Esophagus squamous epithelium (tissue), 4 donors: ENCODE measurements around the gene TREH.

Source experiments
- POLR2A ChIP-seq, 4 donors: fragments of 450-650 bp; IDR thresholded peaks; one replicate each; pipeline ENCODE4 v1.6.1; 2017; ENCODE audit warnings: antibody characterized with exemption in 4 of 4, mild to moderate bottlenecking in 4 of 4, moderate library complexity in 3 of 4
- TF ChIP-seq, protein P1 (sequence below), 6 experiments: fragments of 450-650 bp in 4 of 6; fragments of 200-600 bp in 2 of 6; sonication (generic) in 2 of 6; IDR thresholded peaks; one replicate each; pipeline ENCODE4 v1.5.1; 2016 to 2019; ENCODE audit warnings: antibody characterized with exemption in 6 of 6, mild to moderate bottlenecking in 4 of 6, moderate library complexity in 4 of 6

DNA sequence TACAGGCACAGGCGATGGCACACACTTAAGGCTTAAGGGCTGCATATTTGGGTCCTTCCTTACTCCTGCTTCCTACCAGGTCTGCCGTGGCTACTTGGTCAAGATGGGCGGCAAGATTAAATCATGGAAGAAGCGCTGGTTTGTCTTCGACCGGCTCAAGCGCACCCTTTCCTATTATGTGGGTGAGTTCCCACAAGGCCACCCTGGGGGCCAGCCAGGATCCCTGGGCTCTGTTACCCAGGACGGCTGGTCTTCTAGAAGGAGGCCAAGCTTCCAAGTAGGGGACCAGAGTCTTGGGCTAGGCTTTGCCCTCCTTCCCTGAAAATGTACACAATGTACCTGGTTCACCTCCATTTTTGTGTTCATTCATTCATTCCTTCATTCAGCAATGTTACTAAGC lies 29.1 kb downstream of the TREH start:
- TF ChIP-seq, protein P1, sequence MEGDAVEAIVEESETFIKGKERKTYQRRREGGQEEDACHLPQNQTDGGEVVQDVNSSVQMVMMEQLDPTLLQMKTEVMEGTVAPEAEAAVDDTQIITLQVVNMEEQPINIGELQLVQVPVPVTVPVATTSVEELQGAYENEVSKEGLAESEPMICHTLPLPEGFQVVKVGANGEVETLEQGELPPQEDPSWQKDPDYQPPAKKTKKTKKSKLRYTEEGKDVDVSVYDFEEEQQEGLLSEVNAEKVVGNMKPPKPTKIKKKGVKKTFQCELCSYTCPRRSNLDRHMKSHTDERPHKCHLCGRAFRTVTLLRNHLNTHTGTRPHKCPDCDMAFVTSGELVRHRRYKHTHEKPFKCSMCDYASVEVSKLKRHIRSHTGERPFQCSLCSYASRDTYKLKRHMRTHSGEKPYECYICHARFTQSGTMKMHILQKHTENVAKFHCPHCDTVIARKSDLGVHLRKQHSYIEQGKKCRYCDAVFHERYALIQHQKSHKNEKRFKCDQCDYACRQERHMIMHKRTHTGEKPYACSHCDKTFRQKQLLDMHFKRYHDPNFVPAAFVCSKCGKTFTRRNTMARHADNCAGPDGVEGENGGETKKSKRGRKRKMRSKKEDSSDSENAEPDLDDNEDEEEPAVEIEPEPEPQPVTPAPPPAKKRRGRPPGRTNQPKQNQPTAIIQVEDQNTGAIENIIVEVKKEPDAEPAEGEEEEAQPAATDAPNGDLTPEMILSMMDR (IDR thresholded peaks at IDR 0.05), result no peak
- TF ChIP-seq POLR2A (IDR thresholded peaks at IDR 0.05), result no peak
